SIG-M5 (cell line): Measurements from ENCODE around the gene PLEKHM2.

Source experiments
- DNase-seq: peaks from one replicate; lab custom pipeline; 2025; lab: John Stamatoyannopoulos, UW

PLEKHM2 gene

GRCh38 chr1:15726508-15726907 is 42.4 kb downstream of the PLEKHM2 start:
- no peak for DNase-seq

GRCh38 chr1:15727021-15727420 is 42.9 kb downstream of the PLEKHM2 start:
- DNase-seq: no peak

GRCh38 chr1:15727424-15727823 is 43.3 kb downstream of the PLEKHM2 start:
- DNase-seq: no peak

GRCh38 chr1:15727866-15728534 is 43.9 kb downstream of the PLEKHM2 start:
- DNase-seq: no peak

- no peak for DNase-seq
Observed at GRCh38 chr1:15728937-15729657, 45.0 kb downstream of the PLEKHM2 start.

GRCh38 chr1:15730423-15730822 is 46.3 kb downstream of the PLEKHM2 start:
- DNase-seq: no peak

- DNase-seq: no peak
Observed at GRCh38 chr1:15730936-15731335, 46.8 kb downstream of the PLEKHM2 start.

GRCh38 chr1:15731735-15732685 is 47.9 kb downstream of the PLEKHM2 start:
- DNase-seq: no peak

GRCh38 chr1:15732686-15733081 is 48.6 kb downstream of the PLEKHM2 start:
- DNase-seq: no peak

GRCh38 chr1:15733218-15733725 is 49.2 kb downstream of the PLEKHM2 start:
- DNase-seq: no peak

GRCh38 chr1:15733726-15734226 is 49.7 kb downstream of the PLEKHM2 start:
- DNase-seq: no peak

GRCh38 chr1:15734296-15734695 is 50.2 kb downstream of the PLEKHM2 start:
- DNase-seq: no peak

- no peak for DNase-seq
Observed at GRCh38 chr1:15734901-15735300, 50.8 kb downstream of the PLEKHM2 start.

- DNase-seq: no peak
Observed at GRCh38 chr1:15735304-15736037, 51.4 kb downstream of the PLEKHM2 start.

- DNase-seq: no peak
Observed at GRCh38 chr1:15736038-15736891, 52.1 kb downstream of the PLEKHM2 start, which contains the start of gene SLC25A34. TSS of gene SLC25A34 (plus strand) at chr1:15736258. CDS start at chr1:15736486, 228 bp downstream.

- DNase-seq: no peak
Observed at GRCh38 chr1:15736892-15737261, 52.8 kb downstream of the PLEKHM2 start.

GRCh38 chr1:15737324-15738319 is 53.5 kb downstream of the PLEKHM2 start:
- no peak for DNase-seq

- no peak for DNase-seq
Observed at GRCh38 chr1:15738416-15739113, 54.4 kb downstream of the PLEKHM2 start.
